ENCODE measurements around the gene METTL17.
A peak's percentile ranks its signal among the peaks of the same experiment; 100 is the strongest.
"Not testable (repeated sequence)": the region's sequence is repeated elsewhere in the genome, so short reads cannot be mapped to it uniquely, and the experiment has no call there.

The METTL17 gene

GRCh38 chr14:20997564-20997963 is 7.8 kb downstream of the METTL17 start:
- Histone ChIP-seq H3K36me3 (ENCODE audit: insufficient read depth, low read length) (peaks cover 46% of the 10 kb centered on the region), H3K9me3 (replicated peaks; ENCODE audit: low read length) (no peaks in the 10 kb centered on the region), H3K27me3 (ENCODE audit: control insufficient read depth, insufficient read depth, low read length) (no peaks in the 10 kb centered on the region), H3K9ac (ENCODE audit: low read depth, low read length) (no peak overlapping the region), H3K4me1 (ENCODE audit: control insufficient read depth, insufficient read depth, low read length) (peaks cover 7% of the 10 kb centered on the region), H3K4me3 (ENCODE audit: low read length) (no peak overlapping the region), H3K4me2 (ENCODE audit: low read length) (no peak overlapping the region)

DNA sequence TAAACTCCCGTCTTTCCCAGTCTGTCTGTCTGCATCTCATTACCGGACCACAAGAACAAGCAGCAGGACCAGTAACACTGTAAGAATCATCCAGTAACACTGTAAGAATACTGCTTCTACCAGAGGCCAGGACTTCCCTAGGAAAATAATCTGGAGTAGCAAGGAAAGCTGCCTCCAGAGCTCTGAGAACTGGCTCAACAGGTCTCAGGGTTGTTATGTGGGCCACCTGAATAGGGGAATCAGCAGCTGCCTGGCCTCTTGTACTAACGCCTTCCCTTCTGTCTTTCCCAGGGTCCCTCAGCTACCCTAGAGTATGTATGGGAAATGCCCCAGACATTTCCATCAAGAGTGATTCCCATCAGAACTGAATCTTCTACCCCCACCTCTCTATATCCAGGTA is 8.4 kb downstream of the METTL17 start:
- H3K9me3 ChIP-seq (replicated peaks; ENCODE audit: low read length) = no peaks in the 10 kb centered on the region
- peaks cover 7% of the 10 kb centered on the region for H3K4me1 ChIP-seq (ENCODE audit: control insufficient read depth, insufficient read depth, low read length)
- H3K36me3 ChIP-seq (ENCODE audit: insufficient read depth, low read length) = peaks cover 40% of the 10 kb centered on the region
- no peak overlapping the region for H3K4me2 ChIP-seq (ENCODE audit: low read length)
- no peaks in the 10 kb centered on the region for H3K27me3 ChIP-seq (ENCODE audit: control insufficient read depth, insufficient read depth, low read length)
- H3K4me3 ChIP-seq (ENCODE audit: low read length) = no peak overlapping the region
- no peak overlapping the region for H3K9ac ChIP-seq (ENCODE audit: low read depth, low read length)

GRCh38 chr14:20998674-20999366 is 9.0 kb downstream of the METTL17 start, which contains the start of gene SLC39A2:
SLC39A2 (plus strand) TSS chr14:20999293; CDS start chr14:20999447, 154 bp downstream.
- Histone ChIP-seq H3K27me3 (ENCODE audit: control insufficient read depth, insufficient read depth, low read length) (no peaks in the 10 kb centered on the region), H3K36me3 (ENCODE audit: insufficient read depth, low read length) (peaks cover 38% of the 10 kb centered on the region), H3K9me3 (replicated peaks; ENCODE audit: low read length) (no peaks in the 10 kb centered on the region), H3K9ac (ENCODE audit: low read depth, low read length) (no peak within 1 kb of the TSS), H3K4me3 (ENCODE audit: low read length) (no peak within 1 kb of the TSS), H3K4me2 (ENCODE audit: low read length) (peak within 1 kb of the TSS; percentile 28), H3K4me1 (ENCODE audit: control insufficient read depth, insufficient read depth, low read length) (peaks cover 7% of the 10 kb centered on the region)

GRCh38 chr14:20999591-20999990 is 9.8 kb downstream of the METTL17 start:
- H3K4me3 ChIP-seq (ENCODE audit: low read length) = no peak overlapping the region
- H3K27me3 ChIP-seq (ENCODE audit: control insufficient read depth, insufficient read depth, low read length) = no peaks in the 10 kb centered on the region
- H3K9me3 ChIP-seq (replicated peaks; ENCODE audit: low read length) = no peaks in the 10 kb centered on the region
- H3K9ac ChIP-seq (ENCODE audit: low read depth, low read length) = no peak overlapping the region
- H3K36me3 ChIP-seq (ENCODE audit: insufficient read depth, low read length) = peaks cover 30% of the 10 kb centered on the region
- no peak overlapping the region for H3K4me2 ChIP-seq (ENCODE audit: low read length)
- peaks cover 7% of the 10 kb centered on the region for H3K4me1 ChIP-seq (ENCODE audit: control insufficient read depth, insufficient read depth, low read length)

- no peak overlapping the region for H3K9ac ChIP-seq (ENCODE audit: low read depth, low read length)
- no peaks in the 10 kb centered on the region for H3K27me3 ChIP-seq (ENCODE audit: control insufficient read depth, insufficient read depth, low read length)
- peaks cover 7% of the 10 kb centered on the region for H3K4me1 ChIP-seq (ENCODE audit: control insufficient read depth, insufficient read depth, low read length)
- peaks cover 14% of the 10 kb centered on the region for H3K36me3 ChIP-seq (ENCODE audit: insufficient read depth, low read length)
- H3K4me3 ChIP-seq (ENCODE audit: low read length) = no peak overlapping the region
- H3K4me2 ChIP-seq (ENCODE audit: low read length) = no peak overlapping the region
- H3K9me3 ChIP-seq (replicated peaks; ENCODE audit: low read length) = no peaks in the 10 kb centered on the region
Observed at GRCh38 chr14:21001218-21001617, 11.4 kb downstream of the METTL17 start.

DNA sequence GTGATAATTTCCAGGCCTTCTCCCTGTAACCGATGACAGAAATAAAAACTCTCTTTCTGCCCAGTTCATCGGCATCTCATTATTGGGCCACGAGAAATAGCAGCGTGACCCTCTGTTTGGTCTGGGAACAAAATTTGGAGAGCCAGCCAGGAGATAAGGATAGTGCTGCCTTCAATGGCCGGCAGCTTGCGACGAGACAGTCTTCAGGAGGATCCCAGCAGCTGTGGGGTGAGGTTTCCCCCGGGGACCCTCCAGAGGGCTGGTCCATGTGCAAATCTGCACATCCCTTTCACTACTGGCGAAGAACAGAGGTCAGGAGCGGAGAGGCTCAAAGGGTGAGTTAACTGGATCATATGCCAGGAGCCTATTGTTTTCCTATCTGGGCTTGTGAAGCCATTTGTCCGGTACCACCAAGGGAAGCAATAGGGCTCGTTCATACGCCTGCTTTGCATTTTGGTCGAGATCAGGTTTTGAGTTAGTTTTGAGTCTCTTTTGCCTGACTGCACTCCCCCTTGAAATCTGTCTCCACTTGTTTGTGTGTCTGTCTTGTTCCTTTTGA is 14.1 kb downstream of the METTL17 start:
- no peaks in the 10 kb centered on the region for H3K27me3 ChIP-seq (ENCODE audit: control insufficient read depth, insufficient read depth, low read length)
- H3K9ac ChIP-seq (ENCODE audit: low read depth, low read length) = no peak overlapping the region
- H3K36me3 ChIP-seq (ENCODE audit: insufficient read depth, low read length) = no peaks in the 10 kb centered on the region
- H3K9me3 ChIP-seq (replicated peaks; ENCODE audit: low read length) = no peaks in the 10 kb centered on the region
- peaks cover 4% of the 10 kb centered on the region for H3K4me1 ChIP-seq (ENCODE audit: control insufficient read depth, insufficient read depth, low read length)
- no peak overlapping the region for H3K4me2 ChIP-seq (ENCODE audit: low read length)
- no peak overlapping the region for H3K4me3 ChIP-seq (ENCODE audit: low read length)

DNA sequence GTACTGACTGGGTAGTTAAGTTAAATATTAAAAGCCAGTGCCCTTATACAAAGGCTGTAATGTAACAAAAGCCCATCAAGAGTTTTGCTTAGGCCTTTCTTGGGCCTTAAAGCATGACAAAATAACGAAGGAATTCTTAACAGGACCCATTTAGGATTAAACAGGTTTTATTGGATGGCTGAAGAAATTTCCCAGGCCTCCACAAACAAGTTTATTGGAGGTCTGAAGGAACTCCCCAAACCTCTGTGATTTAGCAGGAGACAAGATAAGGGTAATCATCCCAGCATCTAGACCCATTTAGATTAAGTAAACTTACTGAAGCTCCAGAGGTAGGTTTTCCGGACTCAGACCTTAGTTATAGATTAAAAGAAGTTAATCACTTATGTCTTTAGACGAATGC is 19.9 kb downstream of the METTL17 start:
- not testable (repeated sequence) for H3K9me3 ChIP-seq (replicated peaks; ENCODE audit: low read length); H3K4me1 ChIP-seq (ENCODE audit: control insufficient read depth, insufficient read depth, low read length); H3K36me3 ChIP-seq (ENCODE audit: insufficient read depth, low read length); H3K4me3 ChIP-seq (ENCODE audit: low read length); H3K4me2 ChIP-seq (ENCODE audit: low read length); H3K9ac ChIP-seq (ENCODE audit: low read depth, low read length)
- H3K27me3 ChIP-seq (ENCODE audit: control insufficient read depth, insufficient read depth, low read length) = peaks cover 28% of the 10 kb centered on the region

- H3K4me3 ChIP-seq (ENCODE audit: low read length) = no peak overlapping the region
- no peak overlapping the region for H3K4me2 ChIP-seq (ENCODE audit: low read length)
- H3K36me3 ChIP-seq (ENCODE audit: insufficient read depth, low read length) = no peaks in the 10 kb centered on the region
- peaks cover 28% of the 10 kb centered on the region for H3K27me3 ChIP-seq (ENCODE audit: control insufficient read depth, insufficient read depth, low read length)
- H3K9me3 ChIP-seq (replicated peaks; ENCODE audit: low read length) = no peaks in the 10 kb centered on the region
- no peak overlapping the region for H3K9ac ChIP-seq (ENCODE audit: low read depth, low read length)
- H3K4me1 ChIP-seq (ENCODE audit: control insufficient read depth, insufficient read depth, low read length) = no peaks in the 10 kb centered on the region
Observed at GRCh38 chr14:21011136-21011535, 21.4 kb downstream of the METTL17 start.

DNA sequence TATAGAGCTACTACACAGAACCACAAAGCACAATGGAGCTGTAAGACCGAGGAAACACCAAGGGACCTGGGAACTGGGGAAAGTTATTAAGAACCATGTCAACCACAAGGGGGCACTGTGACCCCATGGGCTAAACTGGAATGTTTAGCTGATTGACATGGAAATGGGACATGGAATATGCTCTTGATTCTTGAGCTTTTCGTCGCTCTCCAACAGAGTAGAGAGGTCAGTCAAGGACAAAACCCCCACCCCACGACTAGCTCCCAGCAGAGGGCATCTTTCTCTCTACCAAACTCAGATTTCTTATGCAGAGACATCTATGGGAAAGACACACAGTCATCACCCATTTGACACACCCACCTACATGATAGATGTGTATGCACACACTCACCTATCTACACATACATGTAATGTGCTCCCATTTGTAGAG is 25.0 kb downstream of the METTL17 start:
- Histone ChIP-seq H3K36me3 (ENCODE audit: insufficient read depth, low read length) (no peaks in the 10 kb centered on the region), H3K27me3 (ENCODE audit: control insufficient read depth, insufficient read depth, low read length) (peaks cover 38% of the 10 kb centered on the region), H3K4me2 (ENCODE audit: low read length) (no peak overlapping the region), H3K4me3 (ENCODE audit: low read length) (no peak overlapping the region), H3K4me1 (ENCODE audit: control insufficient read depth, insufficient read depth, low read length) (no peaks in the 10 kb centered on the region), H3K9ac (ENCODE audit: low read depth, low read length) (no peak overlapping the region), H3K9me3 (replicated peaks; ENCODE audit: low read length) (no peaks in the 10 kb centered on the region)

GRCh38 chr14:21015312-21015711 is 25.5 kb downstream of the METTL17 start:
- Histone ChIP-seq H3K4me3 (ENCODE audit: low read length) (no peak overlapping the region), H3K9ac (ENCODE audit: low read depth, low read length) (no peak overlapping the region), H3K4me1 (ENCODE audit: control insufficient read depth, insufficient read depth, low read length) (no peaks in the 10 kb centered on the region), H3K27me3 (ENCODE audit: control insufficient read depth, insufficient read depth, low read length) (peaks cover 40% of the 10 kb centered on the region), H3K36me3 (ENCODE audit: insufficient read depth, low read length) (no peaks in the 10 kb centered on the region), H3K9me3 (replicated peaks; ENCODE audit: low read length) (no peaks in the 10 kb centered on the region), H3K4me2 (ENCODE audit: low read length) (no peak overlapping the region)

- H3K9me3 ChIP-seq (replicated peaks; ENCODE audit: low read length) = no peaks in the 10 kb centered on the region
- H3K27me3 ChIP-seq (ENCODE audit: control insufficient read depth, insufficient read depth, low read length) = peaks cover 42% of the 10 kb centered on the region
- no peak overlapping the region for H3K9ac ChIP-seq (ENCODE audit: low read depth, low read length)
- no peaks in the 10 kb centered on the region for H3K4me1 ChIP-seq (ENCODE audit: control insufficient read depth, insufficient read depth, low read length)
- no peak overlapping the region for H3K4me2 ChIP-seq (ENCODE audit: low read length)
- H3K36me3 ChIP-seq (ENCODE audit: insufficient read depth, low read length) = no peaks in the 10 kb centered on the region
- no peak overlapping the region for H3K4me3 ChIP-seq (ENCODE audit: low read length)
Observed at GRCh38 chr14:21016413-21017190, 26.8 kb downstream of the METTL17 start.
